A549 (cell line): ENCODE data around the gene CELF1. TPM values are rescaled to one million over a fixed set of nuclear protein-coding genes. Genes with fewer than 3 reads are reported as not detected.

Source experiments
- ATAC-seq, 2 experiments: fragments of 200-7000 bp in 1 of 2; fragments of >200 bp in 1 of 2; cut with Nextera tagmentation in 1 of 2; cut with Tn5 transposase in 1 of 2; 3 replicates each; pipeline versions ENCODE4 v1.8.0 to v1.9.1; 2018 to 2020; ENCODE audit warnings: mild to moderate bottlenecking in 1 of 2, moderate library complexity in 1 of 2
- CTCF ChIA-PET: fragments of 300-600 bp; sonication (Branson Sonifier 250); formaldehyde crosslinking; extraction: SDS; loops from one replicate; lab custom pipeline; 2021; ENCODE audit warnings: antibody characterized with exemption, inconsistent platforms; lab: Yijun Ruan, JAX
- POLR2A ChIA-PET: fragments of 350-600 bp; formaldehyde crosslinking; extraction: SDS; loops from one replicate; lab custom pipeline; 2021; ENCODE audit warnings: antibody characterized with exemption, inconsistent platforms; lab: Yijun Ruan, JAX
- DNase-seq, 2 experiments: peaks; one replicate each; pipeline versions ENCODE4 v3.0.0 to v3.0.0-alpha.2; 2011 to 2016; ENCODE audit warnings: low read depth in 1 of 2, low spot score in 1 of 2
- FAIRE-seq: peaks from 2 replicates; lab custom pipeline; 2011; peaks lifted over from hg19 to GRCh38; lab: Jason Lieb, UNC
- H3K27ac ChIP-seq, 2 experiments: fragments of >200 bp; sonication (Bioruptor Twin); formaldehyde crosslinking; 3 replicates each; pipeline ENCODE4 v1.5.1; 2016 to 2017
- H3K4me1 ChIP-seq: fragments of >200 bp; sonication (Bioruptor Twin); formaldehyde crosslinking; 3 replicates; pipeline ENCODE4 v1.6.1; 2016
- H3K4me2 ChIP-seq: fragments of >200 bp; sonication (Bioruptor Twin); formaldehyde crosslinking; 3 replicates; pipeline ENCODE4 v1.6.1; 2016
- H3K4me3 ChIP-seq: fragments of >200 bp; sonication (Bioruptor Twin); formaldehyde crosslinking; 3 replicates; pipeline ENCODE4 v1.5.1; 2016
- H3K9me3 ChIP-seq: fragments of >200 bp; sonication (Bioruptor Twin); formaldehyde crosslinking; 3 replicates; pipeline ENCODE4 v1.6.1; 2016
- CBX2 ChIP-seq: fragments of 200-600 bp; sonication (generic); IDR thresholded peaks from 2 replicates; pipeline ENCODE4 v1.6.1; 2016; ENCODE audit warnings: low read depth, mild to moderate bottlenecking, borderline replicate concordance
- CEBPB ChIP-seq, 2 experiments: fragments of >200 bp in 1 of 2; sonication (Bioruptor Twin) in 1 of 2; formaldehyde crosslinking in 1 of 2; IDR thresholded peaks; 2 replicates each; pipeline ENCODE4 v1.6.1; 2012 to 2016
- CHD2 ChIP-seq: fragments of 150-350 bp; IDR thresholded peaks from 2 replicates; pipeline ENCODE4 v1.6.1; 2014; ENCODE audit warnings: low read length; ENCODE audit not compliant: partially characterized antibody
- E2F6 ChIP-seq: IDR thresholded peaks from 2 replicates; pipeline ENCODE4 v1.6.1; 2012; ENCODE audit warnings: low read depth, borderline replicate concordance
- ELK1 ChIP-seq: fragments of 150-350 bp; IDR thresholded peaks from 2 replicates; pipeline ENCODE4 v1.6.1; 2014; ENCODE audit warnings: low read depth, mild to moderate bottlenecking, low read length
- EP300 ChIP-seq, 2 experiments: fragments of >200 bp; sonication (Bioruptor Twin); formaldehyde crosslinking; IDR thresholded peaks; 2 replicates in 1 of 2; 3 replicates in 1 of 2; pipeline ENCODE4 v1.6.1; 2016 to 2017
- ESRRA ChIP-seq: fragments of 150-350 bp; IDR thresholded peaks from 2 replicates; pipeline ENCODE4 v1.6.1; 2014; ENCODE audit warnings: mild to moderate bottlenecking, low read length, borderline replicate concordance
- HMGXB4 ChIP-seq: fragments of 250-450 bp; sonication (Bioruptor Pico); IDR thresholded peaks from 2 replicates; pipeline ENCODE4 v1.5.0; 2021; ENCODE audit warnings: mild to moderate bottlenecking, moderate library complexity, borderline replicate concordance
- HOXA7 ChIP-seq: fragments of 250-450 bp; sonication (Bioruptor Pico); IDR thresholded peaks from 2 replicates; pipeline ENCODE4 v1.5.0; 2020; ENCODE audit warnings: mild to moderate bottlenecking, moderate library complexity
- HOXB13 ChIP-seq: fragments of 250-450 bp; sonication (Bioruptor Pico); IDR thresholded peaks from 2 replicates; pipeline ENCODE4 v1.5.0; 2020; ENCODE audit warnings: low read depth, mild to moderate bottlenecking, moderate library complexity
- JUN ChIP-seq, 2 experiments: fragments of >200 bp; sonication (Bioruptor Twin); formaldehyde crosslinking; IDR thresholded peaks; 2 replicates in 1 of 2; 3 replicates in 1 of 2; pipeline ENCODE4 v1.6.1; 2016 to 2017
- KDM1A ChIP-seq: fragments of 200-600 bp; sonication (generic); IDR thresholded peaks from 2 replicates; pipeline ENCODE4 v1.6.1; 2016; ENCODE audit warnings: low read depth, mild to moderate bottlenecking
- KDM5A ChIP-seq: fragments of 200-600 bp; sonication (generic); IDR thresholded peaks from 2 replicates; pipeline ENCODE4 v1.6.1; 2016; ENCODE audit warnings: antibody characterized with exemption, mild to moderate bottlenecking
- MAZ ChIP-seq: fragments of 150-350 bp; IDR thresholded peaks from 2 replicates; pipeline ENCODE4 v1.6.1; 2014; ENCODE audit warnings: antibody characterized with exemption, low read depth, low read length, borderline replicate concordance
- NFE2L2 ChIP-seq: fragments of 150-350 bp; conservative IDR thresholded peaks from 2 replicates; pipeline ENCODE4 v1.6.1; 2014; ENCODE audit warnings: low read length
- NPAS2 ChIP-seq: fragments of 250-450 bp; sonication (Bioruptor Pico); IDR thresholded peaks from 2 replicates; pipeline ENCODE4 v1.8.0; 2022; ENCODE audit warnings: mild to moderate bottlenecking, moderate library complexity, borderline replicate concordance
- NR3C1 ChIP-seq: fragments of >200 bp; sonication (Bioruptor Twin); formaldehyde crosslinking; IDR thresholded peaks from 3 replicates; pipeline ENCODE4 v1.6.1; 2017
- RFX5 ChIP-seq: fragments of 450-650 bp; IDR thresholded peaks from 2 replicates; pipeline ENCODE4 v1.7.1; 2014; ENCODE audit warnings: antibody characterized with exemption, mild to moderate bottlenecking, moderate library complexity
- RNF2 ChIP-seq: fragments of 200-600 bp; sonication (generic); IDR thresholded peaks from 2 replicates; pipeline ENCODE4 v1.6.1; 2016; ENCODE audit warnings: low read depth, mild to moderate bottlenecking, antibody characterized with exemption, moderate library complexity, borderline replicate concordance
- SMC3 ChIP-seq: fragments of >200 bp; sonication (Bioruptor Twin); formaldehyde crosslinking; IDR thresholded peaks from 3 replicates; pipeline ENCODE4 v1.6.1; 2018; ENCODE audit warnings: inconsistent platforms
- TFCP2L1 ChIP-seq: fragments of 250-450 bp; sonication (Bioruptor Pico); IDR thresholded peaks from 2 replicates; pipeline ENCODE4 v1.5.0; 2021; ENCODE audit warnings: mild to moderate bottlenecking
- ZFP36 ChIP-seq: fragments of 450-650 bp; IDR thresholded peaks from 2 replicates; pipeline ENCODE4 v1.6.1; 2014; ENCODE audit warnings: borderline replicate concordance; ENCODE audit not compliant: partially characterized antibody
- ZNF302 ChIP-seq: fragments of 250-450 bp; sonication (Bioruptor Pico); IDR thresholded peaks from 2 replicates; pipeline ENCODE4 v1.9.0; 2021; ENCODE audit warnings: inconsistent platforms, mild to moderate bottlenecking, moderate library complexity
- ZSCAN20 ChIP-seq: fragments of 250-450 bp; sonication (Bioruptor Pico); IDR thresholded peaks from 2 replicates; pipeline ENCODE4 v1.8.0; 2022; ENCODE audit warnings: mild to moderate bottlenecking, moderate library complexity
- WGBS: methylation state at CpG from one replicate; pipeline ENCODE4 v1.1.6; 2017; ENCODE audit errors: missing lambda C conversion rate; 5-methylcytosine and 5-hydroxymethylcytosine counted together
- polyA plus RNA-seq, 4 experiments: library from polyadenylated mRNA; depleted of rRNA in 3 of 4; stranded (reverse); fragments of >200 nt; fragmentation: RNase III in 1 of 4; extraction: RNeasy Plus Mini Kit Qiagen cat#74134 plus additional on column Dnase treatment in 1 of 4; gene quantifications; 2 replicates in 3 of 4; 3 replicates in 1 of 4; pipeline ENCODE4 v1.2.3, GENCODE V29; 2011 to 2017
- TF ChIP-seq, protein P1 (sequence below): fragments of >200 bp; sonication (Bioruptor Twin); formaldehyde crosslinking; IDR thresholded peaks from 3 replicates; pipeline ENCODE4 v1.5.1; 2016
- TF ChIP-seq, protein P2 (sequence below): IDR thresholded peaks from 2 replicates; pipeline ENCODE4 v1.6.1; 2012

CELF1 gene
- polyA plus RNA-seq, 2 of the 4 experiments (the other 2 are of a cell fraction): 53.8 to 138 TPM

GRCh38 chr11:47477323-47477722 lies 75.6 kb downstream of the CELF1 start:
- ATAC-seq (no peak), FAIRE-seq (no peak), DNase-seq (no peak)
- Histone ChIP-seq H3K4me2 (no peak overlapping the region), H3K4me1 (no peaks in the 10 kb centered on the region), H3K9me3 (no peaks in the 10 kb centered on the region), H3K27ac (no peak overlapping the region), H3K4me3 (no peak overlapping the region)
- no peak for TF ChIP-seq RFX5
- no peak for TF ChIP-seq HOXB13 (CRISPR knock-in tag)
- no peak for TF ChIP-seq ELK1
- no peak for TF ChIP-seq CBX2
- TF ChIP-seq CHD2: no peak
- TF ChIP-seq HMGXB4: no peak
- TF ChIP-seq SMC3: no peak
- TF ChIP-seq, protein P1, sequence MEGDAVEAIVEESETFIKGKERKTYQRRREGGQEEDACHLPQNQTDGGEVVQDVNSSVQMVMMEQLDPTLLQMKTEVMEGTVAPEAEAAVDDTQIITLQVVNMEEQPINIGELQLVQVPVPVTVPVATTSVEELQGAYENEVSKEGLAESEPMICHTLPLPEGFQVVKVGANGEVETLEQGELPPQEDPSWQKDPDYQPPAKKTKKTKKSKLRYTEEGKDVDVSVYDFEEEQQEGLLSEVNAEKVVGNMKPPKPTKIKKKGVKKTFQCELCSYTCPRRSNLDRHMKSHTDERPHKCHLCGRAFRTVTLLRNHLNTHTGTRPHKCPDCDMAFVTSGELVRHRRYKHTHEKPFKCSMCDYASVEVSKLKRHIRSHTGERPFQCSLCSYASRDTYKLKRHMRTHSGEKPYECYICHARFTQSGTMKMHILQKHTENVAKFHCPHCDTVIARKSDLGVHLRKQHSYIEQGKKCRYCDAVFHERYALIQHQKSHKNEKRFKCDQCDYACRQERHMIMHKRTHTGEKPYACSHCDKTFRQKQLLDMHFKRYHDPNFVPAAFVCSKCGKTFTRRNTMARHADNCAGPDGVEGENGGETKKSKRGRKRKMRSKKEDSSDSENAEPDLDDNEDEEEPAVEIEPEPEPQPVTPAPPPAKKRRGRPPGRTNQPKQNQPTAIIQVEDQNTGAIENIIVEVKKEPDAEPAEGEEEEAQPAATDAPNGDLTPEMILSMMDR: no peak
- no peak for TF ChIP-seq NPAS2 (CRISPR knock-in tag)
- TF ChIP-seq KDM5A: no peak
- CTCF ChIA-PET: interaction anchor here (1.5 kb wide), 1 partner anchor 22 kb away, joined by 3 read pairs; no protein-coding TSS in a partner anchor
- POLR2A ChIA-PET: no interaction called here

DNA sequence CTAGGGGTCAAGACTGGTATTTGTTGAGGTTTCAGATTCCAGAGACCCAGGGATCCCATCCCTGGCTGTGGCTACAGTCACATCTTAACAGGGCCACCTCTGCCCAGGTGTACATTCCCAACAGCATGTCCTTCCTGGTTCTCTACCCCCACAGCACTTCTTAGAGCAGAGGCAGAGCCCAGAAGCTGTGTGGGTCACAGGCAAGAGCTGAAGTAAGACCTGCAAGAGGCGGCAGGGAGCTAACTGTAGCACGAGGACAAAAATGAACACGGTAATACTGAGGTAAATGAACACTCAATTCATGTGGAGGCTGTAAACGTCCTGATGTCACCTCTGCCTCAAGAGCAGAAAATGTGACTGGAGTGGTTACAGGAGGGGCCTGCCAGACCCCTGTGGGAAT lies 82.3 kb downstream of the CELF1 start:
- Histone ChIP-seq H3K9me3 (no peaks in the 10 kb centered on the region), H3K27ac (no peak overlapping the region), H3K4me3 (no peak overlapping the region), H3K4me2 (no peak overlapping the region), H3K4me1 (peaks cover 12% of the 10 kb centered on the region)
- CTCF ChIA-PET: interaction anchor here (0.7 to 1.8 kb wide), 5 partner anchors 8 to 97 kb away, joined by 3 to 4 read pairs (median 4); no protein-coding TSS in a partner anchor
- ATAC-seq: no peak
- DNase-seq: no peak
- TF ChIP-seq EP300 (IDR thresholded peaks at IDR 0.05): no peak
- no peak for TF ChIP-seq NFE2L2
- TF ChIP-seq HOXA7 (CRISPR knock-in tag): no peak
- TF ChIP-seq ZFP36: no peak
- no peak for TF ChIP-seq CEBPB (IDR thresholded peaks at IDR 0.05)
- TF ChIP-seq ZSCAN20 (CRISPR knock-in tag): no peak
- TF ChIP-seq, protein P2, sequence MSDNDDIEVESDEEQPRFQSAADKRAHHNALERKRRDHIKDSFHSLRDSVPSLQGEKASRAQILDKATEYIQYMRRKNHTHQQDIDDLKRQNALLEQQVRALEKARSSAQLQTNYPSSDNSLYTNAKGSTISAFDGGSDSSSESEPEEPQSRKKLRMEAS: no peak
- no peak for TF ChIP-seq TFCP2L1 (CRISPR knock-in tag)
- no peak for TF ChIP-seq RNF2
- TF ChIP-seq NR3C1: no peak
- TF ChIP-seq ZNF302 (CRISPR knock-in tag): no peak
- no peak for TF ChIP-seq JUN (IDR thresholded peaks at IDR 0.05)
- TF ChIP-seq KDM1A: no peak
- TF ChIP-seq ESRRA: no peak
- no peak for TF ChIP-seq E2F6
- no peak for TF ChIP-seq MAZ
- no peak for TF ChIP-seq ELK1
- 87% methylated on average over 4 of the region's 4 CpGs for WGBS
- POLR2A ChIA-PET: no interaction called here
- FAIRE-seq: no peak
